Left renal cortex interstitium (tissue), 4 donors: ENCODE results near the gene MTHFR. TPM values are rescaled to one million over a fixed set of nuclear protein-coding genes. Genes with fewer than 3 reads are reported as not detected.

ENCODE experiments used
- DNase-seq, 4 donors: peaks; one replicate each; pipeline ENCODE4 v3.0.0-alpha.2; 2013; ENCODE audit warnings: low read depth in 4 of 4, low spot score in 2 of 4, missing footprints in 1 of 4
- polyA plus RNA-seq, 4 donors: library from polyadenylated mRNA; unstranded; fragments of 120-200 nt; gene quantifications; one replicate each; pipeline ENCODE4 v1.2.1, GENCODE V29; 2013; ENCODE audit not compliant: insufficient read length in 4 of 4

MTHFR gene
- 10 to 100 TPM; 16.4 to 25.8 (median 20.8) TPM for polyA plus RNA-seq

DNA sequence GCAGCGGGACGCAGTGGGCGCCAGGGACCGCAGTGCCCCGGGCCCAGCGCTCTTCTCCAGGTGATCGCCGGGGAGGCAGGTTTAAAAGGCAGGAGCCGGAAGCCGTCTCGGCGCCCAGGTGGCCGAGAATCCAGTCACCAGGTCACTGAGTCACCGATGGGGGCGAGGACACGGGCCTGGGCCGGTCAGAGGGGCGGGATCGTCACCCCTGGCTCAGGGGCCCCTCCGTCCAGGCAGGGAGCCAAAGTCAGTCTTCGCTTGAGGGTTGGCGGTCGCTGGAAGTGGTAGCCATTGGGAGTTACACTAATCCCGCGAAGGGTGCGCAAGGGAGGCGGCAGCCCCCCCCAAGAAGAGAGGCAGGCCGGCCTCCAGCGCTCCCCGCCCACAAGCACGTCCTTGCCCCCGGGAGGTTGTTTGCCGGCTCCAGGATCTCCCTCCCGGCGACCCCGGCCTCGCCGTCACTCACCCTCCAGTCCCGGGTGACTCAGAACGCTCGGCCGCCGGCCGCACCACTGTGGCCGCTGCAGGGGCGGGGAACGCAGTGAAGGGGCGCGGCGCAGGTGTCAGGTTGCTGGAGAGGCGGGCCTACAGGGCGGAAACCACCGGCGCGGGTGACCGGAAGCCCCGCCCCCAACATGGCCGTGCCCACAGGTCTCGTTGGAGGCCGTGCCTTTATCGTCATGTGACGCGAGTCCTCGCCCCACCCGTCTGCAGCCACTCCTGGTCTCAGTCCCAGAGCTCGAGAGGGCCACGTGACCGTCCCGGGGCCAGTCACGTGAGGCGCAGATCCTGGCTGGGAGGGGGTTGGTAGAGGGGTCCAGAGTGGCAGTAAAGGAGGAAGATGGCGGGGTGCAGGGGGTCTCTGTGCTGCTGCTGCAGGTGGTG is at the start of gene MTHFR, which contains the start of gene CLCN6:
MTHFR (minus strand) TSS at position 543 of the 885 bp plus-strand sequence. CDS start 2,848 bp downstream, outside the sequence.
CLCN6 (plus strand) TSS at position 770 of the 885 bp plus-strand sequence; CDS start at position 842, 72 bp downstream.
- DNase-seq, result peak; percentile 91 to 98 (median 97)

DNA sequence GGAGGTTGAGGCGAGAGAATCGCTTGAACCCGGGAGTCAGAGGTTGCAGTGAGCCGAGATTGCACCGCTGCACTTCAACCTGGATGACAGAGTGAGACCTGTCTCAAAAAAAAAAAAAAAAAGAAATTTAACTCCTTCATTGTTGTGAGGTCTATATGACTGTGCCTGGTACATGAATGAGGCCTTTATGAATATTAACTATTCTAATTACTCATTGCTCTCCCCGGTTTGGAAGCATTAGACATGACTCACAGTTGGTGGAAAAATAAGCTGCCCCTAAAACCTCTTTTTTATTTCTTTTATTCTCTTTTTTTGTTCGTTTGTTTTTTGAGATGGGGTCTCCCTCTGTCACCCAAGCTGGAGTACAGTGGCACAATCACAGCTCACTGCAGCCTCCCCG is 49.7 kb upstream of the MTHFR start:
- DNase-seq, result no peak

DNA sequence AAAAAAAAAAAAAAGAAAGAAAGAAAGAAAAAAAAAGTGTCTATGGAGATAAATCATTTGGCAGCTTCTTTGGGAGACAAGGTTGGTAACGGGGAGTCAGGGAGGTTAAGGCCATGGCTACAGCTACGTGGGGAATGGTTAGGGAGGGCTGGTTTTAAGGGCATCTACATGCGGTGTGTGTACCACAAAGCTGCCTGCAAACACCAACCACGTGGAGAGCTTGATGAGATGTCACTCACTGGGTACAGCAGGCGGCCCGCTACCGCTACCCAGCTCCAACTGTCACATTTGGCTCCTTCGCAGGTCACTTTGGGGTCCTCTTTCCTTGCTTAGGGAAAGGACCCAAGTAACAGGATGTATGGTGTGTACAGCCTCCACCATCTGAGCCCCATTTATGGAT is 48.8 kb upstream of the MTHFR start:
- DNase-seq, result no peak

- no peak for DNase-seq
Measured at GRCh38 chr1:11851180-11851579, 45.4 kb upstream of the MTHFR start.

DNA sequence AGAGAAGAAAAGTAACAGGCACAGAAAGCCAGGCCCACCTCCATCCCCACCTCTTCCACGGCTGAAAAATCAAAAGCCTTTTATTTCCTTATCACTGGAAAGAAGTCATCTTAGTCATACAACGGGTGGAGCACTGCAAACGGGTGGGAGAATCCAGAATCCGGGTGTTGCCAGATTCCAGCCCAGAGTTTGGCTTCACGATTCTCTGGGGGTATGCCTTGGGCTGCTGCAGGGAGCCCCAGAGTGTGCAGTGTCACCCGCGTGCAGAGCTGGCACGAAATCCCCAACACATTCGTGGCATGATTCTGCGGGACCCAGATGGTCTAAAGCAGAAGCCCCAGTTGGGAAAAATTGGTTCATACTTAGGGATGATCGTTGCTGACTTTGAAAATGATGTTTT is 44.4 kb upstream of the MTHFR start:
- no peak for DNase-seq

DNA sequence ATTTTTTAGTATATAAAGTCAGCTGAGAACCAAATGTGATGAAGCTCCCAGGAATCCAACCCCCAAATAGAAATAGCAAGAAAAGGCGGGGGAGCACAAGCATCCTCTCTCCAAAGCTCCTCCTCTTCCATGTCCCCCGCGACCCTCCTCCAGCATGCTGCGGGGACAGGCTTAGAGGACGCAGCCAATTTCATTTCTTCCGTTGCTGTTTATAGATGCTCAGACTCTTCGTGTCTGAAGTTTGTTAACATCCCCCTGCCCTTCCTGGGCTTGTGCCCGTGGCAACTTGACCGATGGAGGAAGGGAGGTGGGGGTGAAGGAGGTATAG is 42.6 kb upstream of the MTHFR start:
- no peak for DNase-seq

GRCh38 chr1:11847667-11848372 is 42.1 kb upstream of the MTHFR start, which contains the start of gene NPPA:
Gene NPPA (minus strand): TSS chr1:11847783. CDS start chr1:11847684, 99 bp downstream.
- no peak for DNase-seq

- DNase-seq, result peak in 1 of 4 donors; percentile 28
Measured at GRCh38 chr1:11845641-11846335, 40.0 kb upstream of the MTHFR start.

GRCh38 chr1:11842154-11843041 is 36.6 kb upstream of the MTHFR start:
- DNase-seq, result peak in 1 of 4 donors; percentile 18

DNA sequence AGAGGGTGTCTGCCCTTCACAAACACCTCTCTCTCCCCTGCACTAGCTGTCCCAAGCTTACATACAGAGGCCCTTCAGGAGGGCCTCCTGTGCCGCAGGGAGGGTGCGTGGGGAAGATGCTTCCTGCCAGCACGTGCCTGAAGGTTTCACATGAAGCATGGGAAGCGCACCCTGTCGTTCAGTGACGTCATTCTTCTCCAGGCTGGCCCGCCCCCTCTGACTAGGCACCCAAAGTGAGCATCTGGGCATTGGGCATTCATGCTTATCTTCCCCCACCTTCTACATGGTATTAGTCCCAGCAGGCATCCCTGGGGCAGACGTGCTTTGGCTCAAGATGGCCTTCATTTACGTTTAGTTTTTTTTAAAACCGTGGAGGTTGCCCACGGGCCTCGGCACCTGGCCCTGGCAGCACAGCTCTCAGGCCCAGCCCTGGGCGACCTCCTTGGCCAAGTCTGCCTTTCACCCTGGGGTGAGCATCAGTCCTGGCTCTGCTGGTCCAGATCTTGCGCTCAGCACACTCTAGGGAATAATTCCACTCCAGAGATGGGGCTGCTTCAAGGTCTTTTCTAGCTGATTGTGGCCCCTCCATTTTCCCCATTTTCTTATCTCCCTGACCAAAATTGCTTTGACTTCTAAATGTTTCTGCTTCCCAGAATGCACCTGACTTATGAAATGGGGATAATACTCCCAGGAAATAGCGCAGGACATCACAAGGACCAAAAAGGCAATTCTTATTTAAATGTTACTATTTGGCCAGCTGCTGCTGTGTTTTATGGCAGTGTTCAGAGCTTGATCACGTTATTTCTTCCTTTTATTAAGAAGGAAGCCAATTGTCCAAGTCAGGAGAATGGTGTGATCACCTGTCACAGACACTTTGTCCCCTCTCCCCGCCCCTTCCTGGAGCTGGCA is 35.7 kb upstream of the MTHFR start:
- no peak for DNase-seq

DNA sequence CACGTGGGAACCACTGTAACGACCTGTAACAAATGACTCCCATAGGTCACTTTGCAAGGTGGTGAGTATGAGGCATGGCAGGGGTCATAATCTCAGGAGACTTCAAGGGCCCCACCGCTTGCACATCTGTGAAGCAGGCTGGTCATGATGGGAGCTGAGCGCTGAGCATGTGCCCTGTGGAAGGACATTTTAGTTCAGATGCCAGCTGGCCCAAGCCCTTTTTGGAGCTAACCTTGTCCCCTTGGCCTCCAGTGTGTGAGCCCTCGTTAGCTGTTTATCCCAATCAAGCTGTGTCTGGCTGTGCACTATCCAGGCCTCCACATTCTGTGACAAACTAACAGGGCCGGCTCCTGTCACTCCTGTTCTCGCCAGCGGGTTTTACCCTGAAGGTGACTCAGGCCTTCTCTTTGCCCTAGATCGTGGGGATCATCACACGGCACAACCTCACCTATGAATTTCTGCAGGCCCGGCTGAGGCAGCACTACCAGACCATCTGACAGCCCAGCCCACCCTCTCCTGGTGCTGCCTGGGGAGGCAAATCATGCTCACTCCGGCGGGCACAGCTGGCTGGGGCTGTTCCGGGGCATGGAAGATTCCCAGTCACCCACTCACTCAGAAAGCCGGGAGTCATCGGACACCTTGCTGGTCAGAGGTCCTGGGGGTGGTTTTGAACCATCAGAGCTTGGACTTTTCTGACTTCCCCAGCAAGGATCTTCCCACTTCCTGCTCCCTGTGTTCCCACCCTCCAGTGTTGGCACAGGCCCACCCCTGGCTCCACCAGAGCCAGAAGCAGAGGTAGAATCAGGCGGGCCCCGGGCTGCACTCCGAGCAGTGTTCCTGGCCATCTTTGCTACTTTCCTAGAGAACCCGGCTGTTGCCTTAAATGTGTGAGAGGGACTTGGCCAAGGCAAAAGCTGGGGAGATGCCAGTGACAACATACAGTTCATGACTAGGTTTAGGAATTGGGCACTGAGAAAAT is 34.3 kb upstream of the MTHFR start:
- DNase-seq, result no peak

DNA sequence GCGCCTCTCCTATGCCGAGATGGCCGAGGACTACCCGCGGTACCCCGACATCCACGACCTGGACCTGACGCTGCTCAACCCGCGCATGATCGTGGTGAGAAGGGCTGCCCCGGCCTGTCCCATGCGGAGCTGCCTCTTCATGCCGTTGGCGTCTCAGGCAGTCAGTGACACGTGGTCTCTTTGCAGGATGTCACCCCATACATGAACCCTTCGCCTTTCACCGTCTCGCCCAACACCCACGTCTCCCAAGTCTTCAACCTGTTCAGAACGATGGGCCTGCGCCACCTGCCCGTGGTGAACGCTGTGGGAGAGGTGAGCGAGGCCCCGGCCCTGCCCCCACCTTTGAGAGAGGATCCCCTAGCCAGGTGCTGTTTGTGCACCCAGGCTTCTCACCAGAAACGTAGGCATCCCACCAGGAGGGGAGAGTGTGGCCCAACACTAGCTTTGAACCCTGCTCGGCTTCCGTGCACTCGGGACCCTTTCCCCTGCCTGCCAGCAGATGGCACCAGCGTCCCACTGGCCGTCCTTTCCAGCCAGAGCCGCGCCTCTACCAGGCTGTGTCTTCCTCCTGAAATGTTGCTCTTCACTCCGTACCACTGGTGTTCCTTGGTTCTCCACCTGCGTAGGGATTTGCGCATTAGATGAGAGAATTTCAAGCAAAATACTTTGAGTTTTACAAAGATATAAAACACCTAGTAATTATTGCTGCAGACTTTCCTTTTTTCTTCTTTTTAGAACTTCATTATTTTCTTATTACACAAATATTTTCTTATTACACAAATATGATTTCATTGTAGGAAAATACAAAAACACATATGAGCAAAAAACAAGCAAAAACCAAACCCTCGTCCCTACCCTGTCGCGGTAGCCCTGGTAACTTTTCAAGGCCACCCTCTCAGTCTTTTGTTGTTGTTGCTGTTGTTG is 32.8 kb upstream of the MTHFR start:
- peak in 3 of 4 donors; percentile 11 to 31 (median 21) for DNase-seq

- DNase-seq, result no peak
Measured at GRCh38 chr1:11837767-11838348, 32.1 kb upstream of the MTHFR start.

GRCh38 chr1:11836955-11837766 is 31.4 kb upstream of the MTHFR start:
- no peak for DNase-seq

GRCh38 chr1:11835441-11836225 is 29.9 kb upstream of the MTHFR start:
- no peak for DNase-seq
